HK-2 (cell line): ENCODE measurements around the gene CEACAM6.
"Not testable (repeated sequence)": the region's sequence is repeated elsewhere in the genome, so short reads cannot be mapped to it uniquely, and the experiment has no call there.

Experiments
- DNase-seq: peaks from one replicate; pipeline ENCODE4 v3.0.0-alpha.2; 2018; ENCODE audit not compliant: unreplicated experiment

The CEACAM6 gene

DNA sequence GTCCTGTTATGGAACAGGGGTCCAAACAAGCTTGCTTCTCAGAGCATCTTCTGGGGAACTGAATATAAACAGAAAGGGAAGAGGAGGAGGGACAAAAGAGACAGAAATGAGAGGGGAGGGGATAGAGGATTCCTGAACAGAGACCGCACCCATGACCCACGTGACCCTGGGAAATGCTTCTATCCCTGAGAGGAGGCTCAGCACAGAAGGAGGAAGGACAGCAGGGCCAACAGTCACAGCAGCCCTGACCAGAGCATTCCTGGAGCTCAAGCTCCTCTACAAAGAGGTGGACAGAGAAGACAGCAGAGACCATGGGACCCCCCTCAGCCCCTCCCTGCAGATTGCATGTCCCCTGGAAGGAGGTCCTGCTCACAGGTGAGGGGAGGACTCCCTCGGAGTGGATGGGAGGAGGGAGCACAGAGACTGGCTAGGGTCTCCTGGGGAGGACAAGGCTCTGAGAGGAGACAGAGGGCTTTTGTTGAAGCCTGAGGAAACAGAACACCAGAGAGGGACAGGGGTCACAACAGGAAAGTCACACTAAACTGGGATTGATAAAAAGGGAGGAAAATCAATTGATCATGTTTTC lies at the start of gene CEACAM6:
CEACAM6 (plus strand) TSS at position 203 of the 586 bp plus-strand sequence; CDS start at position 312, 109 bp downstream.
- DNase-seq: no peak

DNA sequence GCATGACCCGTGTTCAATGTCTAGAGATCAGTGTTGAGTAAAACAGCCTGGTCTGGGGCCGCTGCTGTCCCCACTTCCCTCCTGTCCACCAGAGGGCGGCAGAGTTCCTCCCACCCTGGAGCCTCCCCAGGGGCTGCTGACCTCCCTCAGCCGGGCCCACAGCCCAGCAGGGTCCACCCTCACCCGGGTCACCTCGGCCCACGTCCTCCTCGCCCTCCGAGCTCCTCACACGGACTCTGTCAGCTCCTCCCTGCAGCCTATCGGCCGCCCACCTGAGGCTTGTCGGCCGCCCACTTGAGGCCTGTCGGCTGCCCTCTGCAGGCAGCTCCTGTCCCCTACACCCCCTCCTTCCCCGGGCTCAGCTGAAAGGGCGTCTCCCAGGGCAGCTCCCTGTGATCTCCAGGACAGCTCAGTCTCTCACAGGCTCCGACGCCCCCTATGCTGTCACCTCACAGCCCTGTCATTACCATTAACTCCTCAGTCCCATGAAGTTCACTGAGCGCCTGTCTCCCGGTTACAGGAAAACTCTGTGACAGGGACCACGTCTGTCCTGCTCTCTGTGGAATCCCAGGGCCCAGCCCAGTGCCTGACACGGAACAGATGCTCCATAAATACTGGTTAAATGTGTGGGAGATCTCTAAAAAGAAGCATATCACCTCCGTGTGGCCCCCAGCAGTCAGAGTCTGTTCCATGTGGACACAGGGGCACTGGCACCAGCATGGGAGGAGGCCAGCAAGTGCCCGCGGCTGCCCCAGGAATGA lies 48.4 kb upstream of the CEACAM6 start:
- DNase-seq: peak; percentile 67

DNA sequence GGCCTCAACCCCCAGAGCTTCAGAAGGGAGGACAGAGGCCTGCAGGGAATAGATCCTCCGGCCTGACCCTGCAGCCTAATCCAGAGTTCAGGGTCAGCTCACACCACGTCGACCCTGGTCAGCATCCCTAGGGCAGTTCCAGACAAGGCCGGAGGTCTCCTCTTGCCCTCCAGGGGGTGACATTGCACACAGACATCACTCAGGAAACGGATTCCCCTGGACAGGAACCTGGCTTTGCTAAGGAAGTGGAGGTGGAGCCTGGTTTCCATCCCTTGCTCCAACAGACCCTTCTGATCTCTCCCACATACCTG lies 47.9 kb upstream of the CEACAM6 start:
- no peak for DNase-seq

DNA sequence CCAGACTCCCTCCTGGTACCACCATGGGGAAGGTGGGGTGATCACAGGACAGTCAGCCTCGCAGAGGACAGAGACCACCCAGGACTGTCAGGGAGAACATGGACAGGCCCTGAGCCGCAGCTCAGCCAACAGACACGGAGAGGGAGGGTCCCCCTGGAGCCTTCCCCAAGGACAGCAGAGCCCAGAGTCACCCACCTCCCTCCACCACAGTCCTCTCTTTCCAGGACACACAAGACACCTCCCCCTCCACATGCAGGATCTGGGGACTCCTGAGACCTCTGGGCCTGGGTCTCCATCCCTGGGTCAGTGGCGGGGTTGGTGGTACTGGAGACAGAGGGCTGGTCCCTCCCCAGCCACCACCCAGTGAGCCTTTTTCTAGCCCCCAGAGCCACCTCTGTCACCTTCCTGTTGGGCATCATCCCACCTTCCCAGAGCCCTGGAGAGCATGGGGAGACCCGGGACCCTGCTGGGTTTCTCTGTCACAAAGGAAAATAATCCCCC lies 47.4 kb upstream of the CEACAM6 start:
- DNase-seq: no peak

DNA sequence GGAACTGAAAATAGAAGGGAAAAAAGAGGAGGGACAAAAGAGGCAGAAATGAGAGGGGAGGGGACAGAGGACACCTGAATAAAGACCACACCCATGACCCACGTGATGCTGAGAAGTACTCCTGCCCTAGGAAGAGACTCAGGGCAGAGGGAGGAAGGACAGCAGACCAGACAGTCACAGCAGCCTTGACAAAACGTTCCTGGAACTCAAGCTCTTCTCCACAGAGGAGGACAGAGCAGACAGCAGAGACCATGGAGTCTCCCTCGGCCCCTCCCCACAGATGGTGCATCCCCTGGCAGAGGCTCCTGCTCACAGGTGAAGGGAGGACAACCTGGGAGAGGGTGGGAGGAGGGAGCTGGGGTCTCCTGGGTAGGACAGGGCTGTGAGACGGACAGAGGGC lies 46.8 kb upstream of the CEACAM6 start, which contains the start of gene CEACAM5:
CEACAM5 (plus strand) TSS at position 146 of the 400 bp plus-strand sequence; CDS start at position 252, 106 bp downstream.
- no peak for DNase-seq

DNA sequence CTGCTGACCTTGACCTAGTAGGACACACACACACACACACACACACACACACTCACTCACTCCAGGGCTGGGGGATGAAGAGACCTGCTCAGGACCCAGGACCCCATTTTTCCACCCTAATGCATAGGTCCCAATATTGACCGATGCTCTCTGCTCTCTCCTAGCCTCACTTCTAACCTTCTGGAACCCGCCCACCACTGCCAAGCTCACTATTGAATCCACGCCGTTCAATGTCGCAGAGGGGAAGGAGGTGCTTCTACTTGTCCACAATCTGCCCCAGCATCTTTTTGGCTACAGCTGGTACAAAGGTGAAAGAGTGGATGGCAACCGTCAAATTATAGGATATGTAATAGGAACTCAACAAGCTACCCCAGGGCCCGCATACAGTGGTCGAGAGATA lies 45.8 kb upstream of the CEACAM6 start:
- not testable (repeated sequence) for DNase-seq

DNA sequence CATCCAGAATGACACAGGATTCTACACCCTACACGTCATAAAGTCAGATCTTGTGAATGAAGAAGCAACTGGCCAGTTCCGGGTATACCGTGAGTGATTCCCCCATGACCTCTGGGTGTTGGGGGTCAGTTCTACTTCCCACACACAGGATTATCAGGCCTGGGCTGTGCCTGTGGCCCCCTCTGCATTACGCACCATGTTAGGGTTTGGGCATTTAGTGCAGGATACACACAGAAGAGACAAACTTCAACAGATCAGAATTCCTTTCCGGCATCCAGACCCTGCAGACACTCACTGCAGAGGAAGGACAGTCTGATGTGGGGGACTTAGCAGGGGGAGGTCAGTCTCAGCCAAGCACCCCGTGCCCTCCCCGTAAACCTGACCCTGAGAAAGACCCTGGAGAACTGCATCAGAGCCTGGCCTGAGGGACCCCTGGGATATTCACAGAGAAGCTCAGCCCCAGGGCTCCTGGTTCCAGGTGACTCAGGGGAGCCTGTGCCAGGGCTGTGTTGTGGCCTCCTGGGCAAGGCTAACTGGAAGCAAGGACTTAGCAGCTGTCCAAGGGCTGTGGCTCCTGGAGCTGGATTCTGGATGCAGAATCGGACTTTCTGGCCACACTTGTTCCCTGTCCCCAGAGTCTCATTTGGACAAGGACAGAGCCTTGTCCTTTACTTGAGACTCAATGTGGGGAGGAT lies 45.2 kb upstream of the CEACAM6 start:
- no peak for DNase-seq

DNA sequence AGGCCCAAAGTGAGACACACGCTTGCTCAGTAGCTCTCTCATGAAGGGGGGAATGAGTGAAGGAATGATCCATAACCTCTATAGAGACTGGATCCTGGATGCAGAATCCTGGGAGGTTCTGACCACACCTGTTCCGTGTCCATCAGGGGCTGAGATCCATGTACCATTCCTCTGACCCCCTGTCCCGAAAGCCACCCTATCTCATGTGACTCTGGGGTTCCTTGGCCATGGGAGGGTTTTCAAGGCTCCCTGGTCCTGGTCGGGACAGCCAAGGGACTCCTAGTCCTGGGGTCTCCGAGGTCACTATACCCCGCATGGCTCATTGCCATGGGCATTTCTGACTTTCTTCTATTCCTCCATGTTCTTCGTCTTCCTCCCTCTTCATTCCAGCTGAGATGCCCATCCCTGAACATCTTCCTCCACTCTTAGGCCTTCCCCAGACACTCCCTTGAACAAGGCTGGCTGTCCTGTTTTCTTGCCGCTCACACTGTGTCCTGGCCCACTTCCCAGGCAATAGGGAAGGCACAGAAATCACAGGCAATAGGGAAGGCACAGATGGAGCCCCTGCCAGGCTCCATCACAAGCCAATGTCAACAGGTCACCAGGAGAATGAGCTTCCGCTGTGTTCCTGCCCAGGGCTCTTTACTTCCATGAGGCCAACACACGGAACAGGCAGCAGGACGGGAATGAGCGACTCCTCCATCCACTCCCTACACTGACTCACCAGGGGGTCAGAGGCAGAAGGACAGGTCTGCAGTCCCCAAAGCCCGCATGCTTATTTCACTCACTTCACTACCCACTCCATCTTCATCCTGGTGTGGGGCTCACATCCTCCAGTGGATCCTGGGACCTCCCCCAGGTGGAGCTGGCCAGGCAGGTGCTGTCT lies 43.7 kb upstream of the CEACAM6 start:
- DNase-seq: no peak

DNA sequence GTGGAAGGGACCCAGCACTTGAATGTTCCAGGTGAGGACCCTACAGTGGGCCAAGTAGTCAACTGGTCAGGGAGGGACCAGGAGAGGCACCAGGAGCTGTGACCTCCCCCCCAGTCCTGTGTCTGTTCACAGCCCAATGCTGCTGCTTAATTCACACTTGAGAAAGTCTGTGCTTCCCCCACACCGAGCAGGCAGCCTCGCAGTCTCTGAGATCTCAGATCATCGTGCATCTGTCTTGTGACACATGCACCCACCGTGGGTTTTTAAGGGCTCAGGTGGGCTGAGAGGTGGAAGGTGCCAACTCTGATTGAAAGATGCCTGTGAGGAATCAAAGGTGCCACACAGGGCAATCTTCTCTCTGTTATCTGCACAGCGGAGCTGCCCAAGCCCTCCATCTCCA lies 40.7 kb upstream of the CEACAM6 start:
- DNase-seq: no peak

DNA sequence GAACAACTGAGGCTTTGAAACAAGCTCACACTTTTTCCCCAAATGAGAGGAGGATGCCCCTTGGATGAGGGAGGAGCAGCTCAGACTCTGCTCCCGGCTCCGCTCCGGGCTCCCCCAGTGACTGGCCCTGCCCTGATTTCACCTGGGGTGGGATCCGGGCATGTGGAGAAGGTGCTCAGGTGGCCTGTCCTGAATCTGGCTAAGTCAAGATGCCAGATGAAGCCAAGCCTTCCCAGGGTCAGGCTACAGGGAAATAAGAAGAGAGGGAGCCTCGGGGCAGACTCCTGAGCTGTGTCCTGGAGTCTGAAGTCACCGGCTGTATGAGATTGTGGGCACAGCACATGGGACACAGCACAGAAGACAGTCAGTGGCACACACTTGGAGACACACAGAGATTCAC lies 36.6 kb upstream of the CEACAM6 start:
- DNase-seq: no peak

DNA sequence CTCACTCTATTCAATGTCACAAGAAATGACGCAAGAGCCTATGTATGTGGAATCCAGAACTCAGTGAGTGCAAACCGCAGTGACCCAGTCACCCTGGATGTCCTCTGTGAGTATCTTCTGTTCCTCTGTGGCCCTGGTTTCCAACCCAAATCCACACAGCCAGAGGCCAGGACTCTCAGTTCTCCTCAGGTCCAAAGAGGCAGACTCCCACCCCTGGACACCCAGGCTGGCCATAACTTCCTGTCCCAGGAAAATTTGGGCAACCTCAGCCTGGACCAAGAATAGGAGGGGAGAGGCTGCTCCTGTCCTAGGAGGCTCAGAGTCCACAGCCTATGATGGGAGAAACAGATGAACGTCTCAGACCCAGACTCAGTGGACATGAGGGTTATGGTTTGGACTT lies 35.2 kb upstream of the CEACAM6 start:
- DNase-seq: no peak

DNA sequence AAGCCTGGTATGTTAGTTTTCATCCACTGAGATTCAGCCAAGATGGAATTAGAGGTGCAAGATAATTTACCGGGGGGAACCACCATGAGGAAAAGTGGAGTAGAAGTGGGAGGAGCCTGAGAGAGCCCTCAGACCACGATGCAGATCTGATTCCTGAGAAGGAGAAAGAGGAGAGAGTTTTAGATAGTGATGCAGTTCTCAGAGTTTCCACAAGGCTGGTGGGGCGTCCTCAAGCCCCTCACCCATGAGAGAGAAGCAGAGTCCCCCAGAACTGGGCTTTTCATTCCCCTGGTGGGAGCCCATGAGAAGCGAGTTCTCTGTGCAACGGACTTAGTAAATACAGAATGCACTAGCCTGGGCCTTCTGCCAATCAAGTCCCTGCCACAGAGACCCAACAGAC lies 28.8 kb upstream of the CEACAM6 start:
- DNase-seq: no peak

DNA sequence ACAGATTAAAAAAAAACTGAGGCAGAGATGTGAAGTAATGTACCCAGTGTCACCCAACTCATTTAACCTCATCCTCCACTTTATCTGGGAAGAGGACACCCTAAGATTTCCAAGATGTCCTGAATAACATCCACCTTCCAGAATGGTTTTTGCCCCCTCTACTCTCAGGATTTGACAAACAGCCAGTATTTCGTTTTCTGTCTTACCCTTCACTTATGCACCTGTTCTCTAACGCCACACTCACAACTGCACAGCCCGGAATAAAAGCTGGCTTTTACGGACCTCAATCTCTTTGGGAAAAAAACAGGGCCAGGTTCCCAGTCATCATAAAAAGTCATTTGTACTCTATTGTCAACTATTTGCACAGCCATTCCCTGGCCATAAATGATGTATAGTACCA lies 21.2 kb upstream of the CEACAM6 start:
- DNase-seq: no peak

DNA sequence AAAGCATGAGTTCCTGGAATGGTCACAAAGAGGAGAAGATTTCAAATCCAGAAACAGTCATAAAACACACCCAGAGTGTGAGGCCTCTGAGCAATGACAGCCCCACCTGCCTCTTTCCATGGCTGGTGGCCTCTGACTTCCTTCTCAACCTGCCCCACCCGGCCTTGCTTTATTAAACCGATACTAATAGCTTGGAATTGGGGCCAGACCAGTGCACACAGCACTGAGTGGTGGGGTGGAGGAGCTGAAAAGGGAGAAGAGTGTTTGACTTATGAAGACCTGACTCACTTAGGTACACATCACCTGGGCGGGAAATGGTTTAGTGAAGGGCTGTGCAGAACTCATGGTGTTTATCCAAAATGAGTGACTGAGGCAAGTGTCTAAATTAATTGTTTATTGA lies 20.7 kb upstream of the CEACAM6 start:
- no peak for DNase-seq

DNA sequence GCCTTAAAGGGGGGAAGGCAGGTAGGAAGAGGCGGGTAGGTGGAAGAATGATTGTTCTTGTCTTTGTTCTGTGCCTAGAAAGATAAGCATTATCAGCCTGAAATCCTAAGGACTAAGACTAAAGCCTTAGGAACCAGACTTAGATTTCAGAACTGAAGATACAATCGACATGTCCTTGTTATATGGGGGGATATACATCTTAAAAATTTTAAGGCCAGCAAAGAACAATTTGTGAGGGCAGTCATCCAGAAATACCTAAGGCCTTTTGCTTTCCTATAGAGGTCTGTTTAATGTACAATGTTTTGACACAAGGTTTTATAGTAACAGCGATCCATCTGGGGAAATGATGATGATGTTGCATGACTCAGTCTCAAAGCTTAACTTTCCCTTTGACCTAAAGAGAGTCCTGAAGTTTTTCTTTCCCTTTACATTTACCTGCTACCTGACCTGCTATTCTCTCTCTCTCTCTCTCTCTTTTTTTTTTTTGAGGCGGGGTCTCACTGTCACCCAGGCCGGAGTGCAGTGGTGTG lies 20.2 kb upstream of the CEACAM6 start:
- no peak for DNase-seq

DNA sequence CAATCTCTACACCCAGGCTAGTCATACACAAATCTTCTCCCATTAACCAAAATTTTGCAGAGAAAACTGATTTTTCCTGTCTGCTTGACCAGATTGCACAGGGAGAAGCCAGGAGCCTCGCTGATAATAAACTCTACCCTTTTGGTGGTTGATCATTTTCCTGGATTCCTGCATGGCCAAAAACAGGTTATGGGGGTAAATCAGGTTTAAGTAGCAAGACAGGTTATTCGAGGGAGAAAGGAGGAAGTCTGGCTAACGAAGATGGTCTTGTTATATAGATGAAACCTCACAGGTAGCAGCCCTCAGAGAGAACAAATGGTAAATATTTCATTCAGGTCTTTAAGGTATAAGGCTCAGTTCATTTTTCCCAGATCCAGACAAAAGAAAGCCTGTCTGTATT lies 16.0 kb upstream of the CEACAM6 start:
- no peak for DNase-seq

DNA sequence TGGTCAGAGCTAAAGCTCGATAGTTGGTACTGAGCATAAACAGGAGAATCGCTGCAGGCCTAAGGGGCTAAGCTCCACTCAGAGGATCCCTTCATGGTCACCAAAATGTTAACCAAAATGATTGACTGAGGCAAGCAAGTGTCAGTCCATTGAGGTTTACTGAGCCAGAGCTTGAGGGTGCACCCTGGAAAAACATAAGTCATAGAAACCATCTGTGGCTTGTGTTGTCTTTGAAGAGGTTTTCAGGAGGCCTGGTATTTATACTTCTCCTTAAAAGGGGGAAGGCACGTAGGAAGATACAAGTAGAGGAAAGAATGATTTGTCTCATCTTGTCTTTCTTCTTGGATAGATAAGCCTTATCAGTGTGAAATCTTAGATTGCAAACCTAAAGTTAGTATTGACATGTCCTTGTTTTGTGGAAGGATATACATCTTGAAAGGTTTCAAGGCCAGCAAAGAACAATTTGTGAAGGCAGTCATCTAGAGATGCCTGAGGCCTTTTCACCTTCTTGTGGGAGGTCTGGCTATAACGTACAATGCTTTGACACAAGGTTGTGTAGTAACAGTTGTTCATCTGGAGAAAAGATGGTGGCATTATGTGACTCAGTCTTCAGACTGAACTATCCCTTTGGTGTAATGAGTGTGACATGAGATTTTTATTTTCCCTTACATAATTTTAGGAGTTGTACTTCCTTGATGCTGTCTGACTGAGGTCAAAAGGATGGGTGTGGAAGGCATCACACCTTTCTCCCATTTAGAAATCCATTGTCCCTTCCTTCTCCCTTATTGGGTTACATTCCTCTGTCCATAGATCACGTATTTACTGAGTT lies 14.7 kb upstream of the CEACAM6 start:
- no peak for DNase-seq

DNA sequence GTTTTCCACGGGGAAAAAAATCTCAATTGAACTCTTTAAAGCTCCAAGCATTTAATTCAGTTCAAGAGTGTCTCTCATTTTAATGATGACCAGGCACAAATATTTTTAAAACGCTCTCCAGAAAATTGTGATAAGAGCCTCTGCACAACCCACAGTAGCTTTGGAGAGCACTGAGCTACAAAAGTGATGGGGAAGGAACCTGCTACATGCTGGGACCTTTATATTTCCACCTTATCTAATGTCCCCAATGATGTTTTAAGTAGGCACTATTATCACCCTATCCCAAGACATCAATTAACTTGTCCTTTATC lies 14.1 kb upstream of the CEACAM6 start:
- no peak for DNase-seq

DNA sequence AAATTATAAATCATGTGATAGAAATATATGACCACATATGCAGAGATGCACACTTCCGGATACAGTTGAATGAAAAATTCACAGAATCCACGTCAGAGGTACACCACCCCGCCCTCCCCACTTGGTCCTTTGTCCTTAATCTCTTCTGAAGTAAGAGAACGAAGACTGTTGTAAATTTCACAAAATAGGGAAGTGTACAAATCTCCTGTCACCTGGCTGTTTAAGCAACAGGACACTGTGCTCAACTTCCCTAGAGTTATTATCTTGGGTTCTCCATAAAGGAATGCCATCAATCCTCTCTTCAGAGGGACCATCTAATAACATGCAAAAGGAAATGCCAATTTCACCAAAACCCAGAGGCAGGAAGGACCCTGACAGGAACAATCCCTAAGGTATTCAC lies 10.5 kb upstream of the CEACAM6 start:
- no peak for DNase-seq

DNA sequence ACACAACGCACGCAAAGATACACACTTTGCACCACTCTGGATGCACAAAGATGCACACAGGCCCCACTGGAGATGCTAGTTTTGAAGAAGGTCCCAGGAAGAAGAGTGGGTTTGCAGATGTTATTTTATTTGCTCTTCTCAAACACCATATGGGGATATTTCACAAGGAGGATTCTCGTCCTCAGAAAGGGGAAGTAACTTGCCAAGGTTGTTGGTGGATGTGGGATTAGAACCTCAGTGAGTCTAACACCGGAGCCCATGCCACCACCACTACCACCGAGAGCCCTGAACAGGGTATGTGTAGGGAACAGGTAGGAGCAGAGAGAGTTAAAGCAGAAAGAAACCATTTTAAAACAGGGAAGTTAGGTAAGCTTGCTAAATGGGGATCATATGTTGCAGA lies 9.6 kb upstream of the CEACAM6 start:
- DNase-seq: no peak
